Retinal pigment epithelial cell (primary cell): ENCODE results near the gene CELA1.
A peak's percentile ranks its signal among the peaks of the same experiment; 100 is the strongest.

Experiments
- DNase-seq: peaks from one replicate; pipeline ENCODE4 v3.0.0-alpha.2; 2010; ENCODE audit warnings: low read depth
- H3K4me3 ChIP-seq: 2 replicates; pipeline ENCODE4 v1.5.1; 2011; ENCODE audit warnings: mild to moderate bottlenecking, low read length, control low read depth, moderate library complexity
- TF ChIP-seq, protein P1 (sequence below): conservative IDR thresholded peaks from 2 replicates; pipeline ENCODE4 v1.5.1; 2011; ENCODE audit warnings: low read depth, low read length, control low read depth, inconsistent platforms

Gene CELA1

DNA sequence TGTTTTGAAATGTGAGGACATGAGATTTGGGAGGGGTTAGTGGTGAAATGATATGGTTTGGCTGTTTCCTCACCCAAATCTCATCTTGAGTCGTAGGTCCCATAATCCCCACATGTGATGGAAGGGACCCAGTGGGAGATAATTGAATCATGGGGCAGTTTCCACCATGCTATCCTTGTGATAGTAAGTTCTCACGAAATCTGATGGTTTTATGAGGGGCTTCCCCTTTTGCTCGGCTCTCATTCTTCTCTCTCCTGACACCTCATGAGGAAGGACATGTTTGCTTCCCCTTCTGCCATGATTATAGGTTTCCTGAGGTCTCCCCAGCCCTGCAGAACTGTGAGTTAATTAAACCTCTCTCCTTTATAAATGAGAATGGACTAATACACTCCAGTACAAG lies 26.7 kb upstream of the CELA1 start:
- TF ChIP-seq, protein P1, sequence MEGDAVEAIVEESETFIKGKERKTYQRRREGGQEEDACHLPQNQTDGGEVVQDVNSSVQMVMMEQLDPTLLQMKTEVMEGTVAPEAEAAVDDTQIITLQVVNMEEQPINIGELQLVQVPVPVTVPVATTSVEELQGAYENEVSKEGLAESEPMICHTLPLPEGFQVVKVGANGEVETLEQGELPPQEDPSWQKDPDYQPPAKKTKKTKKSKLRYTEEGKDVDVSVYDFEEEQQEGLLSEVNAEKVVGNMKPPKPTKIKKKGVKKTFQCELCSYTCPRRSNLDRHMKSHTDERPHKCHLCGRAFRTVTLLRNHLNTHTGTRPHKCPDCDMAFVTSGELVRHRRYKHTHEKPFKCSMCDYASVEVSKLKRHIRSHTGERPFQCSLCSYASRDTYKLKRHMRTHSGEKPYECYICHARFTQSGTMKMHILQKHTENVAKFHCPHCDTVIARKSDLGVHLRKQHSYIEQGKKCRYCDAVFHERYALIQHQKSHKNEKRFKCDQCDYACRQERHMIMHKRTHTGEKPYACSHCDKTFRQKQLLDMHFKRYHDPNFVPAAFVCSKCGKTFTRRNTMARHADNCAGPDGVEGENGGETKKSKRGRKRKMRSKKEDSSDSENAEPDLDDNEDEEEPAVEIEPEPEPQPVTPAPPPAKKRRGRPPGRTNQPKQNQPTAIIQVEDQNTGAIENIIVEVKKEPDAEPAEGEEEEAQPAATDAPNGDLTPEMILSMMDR: no peak
- DNase-seq: no peak
- no peak overlapping the region for H3K4me3 ChIP-seq

DNA sequence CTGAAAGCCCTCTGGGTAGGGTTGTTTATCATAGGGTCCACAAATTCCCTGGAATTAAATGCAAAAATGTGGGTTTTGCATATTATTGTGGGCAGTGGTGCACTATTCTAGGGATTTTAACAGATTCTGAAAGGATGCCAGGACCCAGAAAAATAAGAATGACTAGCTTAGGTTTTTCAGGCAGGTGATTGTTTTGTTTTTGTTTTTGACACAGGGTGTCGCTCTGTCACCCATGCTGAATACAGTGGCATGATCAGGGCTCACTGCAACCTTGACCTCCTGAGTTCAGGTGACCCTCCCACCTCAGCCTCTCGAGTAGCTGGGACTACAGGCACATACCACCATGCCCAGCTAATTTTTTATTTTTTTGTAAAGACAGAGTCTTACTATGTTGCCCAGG lies 25.5 kb upstream of the CELA1 start:
- TF ChIP-seq, protein P1: peak; percentile 13
- no peak for DNase-seq
- H3K4me3 ChIP-seq: no peak overlapping the region

DNA sequence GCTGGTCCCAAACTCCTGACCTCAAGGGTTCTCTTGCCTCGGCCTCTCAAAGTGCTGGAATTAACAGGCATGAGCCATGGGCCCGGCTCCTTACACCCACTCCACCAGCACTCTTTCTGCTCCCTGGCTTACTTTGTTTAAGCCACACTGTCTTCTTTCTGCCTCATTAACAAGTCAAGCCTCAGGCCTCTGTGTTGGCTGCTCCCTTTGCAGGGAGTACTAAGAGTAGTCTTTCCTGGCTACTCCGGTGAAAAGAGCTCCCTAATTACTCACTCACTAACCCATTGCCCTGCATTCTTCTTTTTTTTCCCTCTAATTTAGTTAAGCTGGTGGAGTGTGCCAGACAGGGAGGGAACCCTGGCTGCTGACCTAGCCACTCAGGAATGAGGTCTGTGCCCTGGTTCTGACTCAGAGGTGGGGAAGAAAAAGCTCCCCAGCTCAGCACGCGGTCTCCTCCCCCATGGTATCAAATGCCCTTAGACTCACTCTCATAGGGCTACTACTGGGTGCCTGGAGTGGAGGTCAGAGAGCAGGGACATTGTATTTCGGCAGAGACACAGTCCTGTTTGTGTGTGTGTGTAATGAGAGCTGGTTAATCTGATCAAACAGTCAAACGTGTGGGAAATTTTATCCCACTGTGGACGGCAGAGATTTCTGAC lies 24.9 kb upstream of the CELA1 start:
- DNase-seq: peak; percentile 99
- TF ChIP-seq, protein P1: no peak
- H3K4me3 ChIP-seq: no peak overlapping the region

DNA sequence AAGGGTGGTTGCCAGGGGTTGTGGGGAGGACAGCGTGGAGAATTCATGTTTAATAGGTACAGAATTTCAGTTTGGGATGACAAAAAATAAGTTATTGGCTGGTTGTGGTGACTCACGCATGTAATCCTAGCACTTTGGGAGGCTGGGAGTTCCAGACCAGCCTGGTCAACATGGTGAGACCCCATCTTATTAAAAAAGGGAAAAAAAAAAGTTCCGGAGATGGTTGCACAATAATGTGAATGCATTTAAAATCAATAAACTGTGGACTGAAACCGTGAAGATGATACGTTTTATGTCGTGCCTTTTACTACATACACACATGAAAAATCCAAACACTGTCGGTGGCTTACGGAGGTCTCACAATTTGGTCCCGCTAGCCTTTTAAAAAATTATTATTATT lies 24.2 kb upstream of the CELA1 start:
- TF ChIP-seq, protein P1: no peak
- H3K4me3 ChIP-seq: no peak overlapping the region
- no peak for DNase-seq

DNA sequence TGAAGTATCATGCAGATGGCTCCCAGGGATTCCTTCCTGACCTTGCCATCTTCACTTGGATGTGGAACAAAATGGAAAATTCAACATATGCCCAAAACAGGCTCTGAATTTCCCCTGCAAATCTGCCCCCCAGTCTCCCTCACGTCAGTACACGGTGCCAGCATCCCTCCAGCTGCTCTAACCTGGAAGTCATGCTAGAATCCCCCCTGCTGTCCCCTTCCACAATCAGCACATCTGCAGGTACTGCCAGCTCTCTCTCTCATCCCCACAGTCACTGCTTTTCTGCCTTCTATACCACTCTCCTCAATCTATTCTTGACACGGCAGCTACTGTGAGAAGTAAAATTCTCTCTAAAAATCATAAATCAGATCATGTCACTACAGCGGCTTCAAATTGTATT lies 23.1 kb upstream of the CELA1 start:
- DNase-seq: no peak
- TF ChIP-seq, protein P1: no peak
- H3K4me3 ChIP-seq: no peak overlapping the region

DNA sequence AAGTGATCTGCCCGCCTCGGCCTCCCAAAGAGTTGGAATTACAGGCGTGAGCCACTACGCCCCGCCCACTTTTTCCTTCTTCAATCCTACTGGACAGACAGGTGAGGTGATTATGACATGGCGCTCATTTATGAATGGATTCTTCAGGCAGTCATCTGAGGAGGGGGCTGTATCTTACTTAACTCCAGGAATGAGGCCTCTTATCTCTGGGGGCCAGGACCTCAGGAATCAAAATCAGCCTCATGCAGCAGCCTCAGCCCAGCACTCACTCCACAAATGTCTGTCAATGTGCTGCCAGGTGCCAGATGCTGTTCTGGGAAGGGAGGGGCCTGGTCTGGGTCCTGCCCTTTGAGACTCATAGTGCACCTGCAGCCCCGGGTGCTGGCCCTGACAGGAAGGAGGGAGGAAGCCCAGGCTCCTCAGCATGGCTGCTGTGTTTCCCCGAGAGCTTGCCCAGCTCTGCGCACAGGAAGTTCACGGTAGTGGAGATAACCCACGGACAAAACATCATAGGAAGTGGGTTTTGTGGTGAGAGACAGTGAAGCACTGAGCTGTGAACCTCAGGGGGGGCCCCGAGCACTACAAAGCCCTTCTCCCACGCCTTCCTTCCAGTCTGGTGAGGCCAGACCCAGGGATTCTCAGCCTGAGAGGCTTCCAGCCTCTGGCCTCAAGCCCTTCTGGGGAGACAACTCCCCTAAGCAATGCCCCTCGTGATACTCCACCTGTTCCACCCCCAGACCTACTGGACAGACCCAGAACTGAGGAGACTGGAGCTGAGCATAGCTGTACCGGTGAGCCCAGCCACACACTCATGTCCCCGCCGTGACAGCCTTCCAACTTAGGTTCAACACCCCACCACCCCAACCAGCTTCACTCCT lies 22.4 kb upstream of the CELA1 start:
- TF ChIP-seq, protein P1: no peak
- no peak overlapping the region for H3K4me3 ChIP-seq
- DNase-seq: no peak

DNA sequence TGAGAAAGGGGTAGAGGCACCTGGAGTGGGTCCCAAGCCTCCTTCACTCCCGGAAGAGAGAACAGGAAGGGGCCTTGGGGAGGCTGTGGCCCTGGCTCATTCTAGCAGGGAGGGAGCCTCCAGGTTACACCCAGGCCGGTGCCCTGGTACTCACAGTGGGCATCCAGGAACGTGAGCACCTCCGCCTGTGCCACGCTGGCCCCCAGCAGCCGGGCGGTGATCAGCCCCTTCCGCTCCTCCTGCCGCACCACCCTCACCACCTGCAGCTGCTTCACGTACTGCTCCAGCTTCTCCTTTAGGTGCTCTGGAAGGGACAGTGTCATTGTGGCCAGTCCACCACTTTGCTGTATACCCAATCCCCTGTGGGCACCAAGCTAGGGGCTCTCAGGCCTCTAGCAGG lies 18.8 kb upstream of the CELA1 start:
- TF ChIP-seq, protein P1: no peak
- DNase-seq: no peak
- H3K4me3 ChIP-seq: no peak overlapping the region
